Ascending aorta (tissue), 2 donors: ENCODE data around the gene LDAF1. TPM values are rescaled to one million over a fixed set of nuclear protein-coding genes. Genes with fewer than 3 reads are reported as not detected.
"Not testable (repeated sequence)": the region's sequence is repeated elsewhere in the genome, so short reads cannot be mapped to it uniquely, and the experiment has no call there.

Source experiments
- DNase-seq, 2 donors: peaks; one replicate each; pipeline ENCODE4 v3.0.0-alpha.2; 2019; ENCODE audit warnings: low spot score in 2 of 2
- H3K27ac ChIP-seq, 2 donors: fragments of 200-600 bp; sonication (generic); one replicate each; pipeline ENCODE4 v1.5.1; 2016 to 2017; ENCODE audit warnings: mild to moderate bottlenecking in 1 of 2
- H3K27me3 ChIP-seq: fragments of 200-600 bp; sonication (generic); one replicate; pipeline ENCODE4 v1.5.1; 2017
- H3K36me3 ChIP-seq, 2 donors: fragments of 200-600 bp; sonication (generic); one replicate each; pipeline ENCODE4 v1.5.1; 2016
- H3K4me1 ChIP-seq, 2 donors: fragments of 200-600 bp; sonication (generic); one replicate each; pipeline ENCODE4 v1.5.1; 2016 to 2017; ENCODE audit warnings: mild to moderate bottlenecking in 1 of 2
- H3K4me3 ChIP-seq, 2 donors: fragments of 200-600 bp; sonication (generic); one replicate each; pipeline ENCODE4 v1.5.1; 2016 to 2017; ENCODE audit warnings: mild to moderate bottlenecking in 1 of 2
- H3K9me3 ChIP-seq, 2 donors: fragments of 200-600 bp; sonication (generic); one replicate each; pipeline ENCODE4 v1.5.1; 2016
- intact Hi-C: fragments of 100-400 bp; cut with DNase I; formaldehyde crosslinking; loops from one replicate; pipeline ENCODE4 v1.15.1; 2023
- total RNA-seq: library from RNA; depleted of rRNA; stranded (reverse); fragments of >200 nt; gene quantifications from one replicate; pipeline ENCODE4 v1.1.0, GENCODE V29; 2016
- TF ChIP-seq, protein P1 (sequence below), 3 experiments: fragments of 200-600 bp in 2 of 3; fragments of 450-650 bp in 1 of 3; sonication (generic) in 2 of 3; IDR thresholded peaks; one replicate each; pipeline ENCODE4 v1.5.1; 2016 to 2019; ENCODE audit warnings: antibody characterized with exemption in 3 of 3, mild to moderate bottlenecking in 1 of 3, moderate library complexity in 1 of 3

The LDAF1 gene
- total RNA-seq, 1 donor from 2014 or later, result 23.5 TPM

GRCh38 chr16:21186326-21186691 is 27.8 kb downstream of the LDAF1 start:
- Histone ChIP-seq H3K4me3 (no peak overlapping the region), H3K27ac (no peak overlapping the region), H3K36me3 (peaks cover 13 to 15% of the 10 kb centered on the region in 2 donors), H3K4me1 (peaks cover 0 to 3% of the 10 kb centered on the region in 2 donors), H3K27me3 (no peaks in the 10 kb centered on the region), H3K9me3 (no peaks in the 10 kb centered on the region)
- intact Hi-C loops, result no loop called here
- TF ChIP-seq, protein P1, sequence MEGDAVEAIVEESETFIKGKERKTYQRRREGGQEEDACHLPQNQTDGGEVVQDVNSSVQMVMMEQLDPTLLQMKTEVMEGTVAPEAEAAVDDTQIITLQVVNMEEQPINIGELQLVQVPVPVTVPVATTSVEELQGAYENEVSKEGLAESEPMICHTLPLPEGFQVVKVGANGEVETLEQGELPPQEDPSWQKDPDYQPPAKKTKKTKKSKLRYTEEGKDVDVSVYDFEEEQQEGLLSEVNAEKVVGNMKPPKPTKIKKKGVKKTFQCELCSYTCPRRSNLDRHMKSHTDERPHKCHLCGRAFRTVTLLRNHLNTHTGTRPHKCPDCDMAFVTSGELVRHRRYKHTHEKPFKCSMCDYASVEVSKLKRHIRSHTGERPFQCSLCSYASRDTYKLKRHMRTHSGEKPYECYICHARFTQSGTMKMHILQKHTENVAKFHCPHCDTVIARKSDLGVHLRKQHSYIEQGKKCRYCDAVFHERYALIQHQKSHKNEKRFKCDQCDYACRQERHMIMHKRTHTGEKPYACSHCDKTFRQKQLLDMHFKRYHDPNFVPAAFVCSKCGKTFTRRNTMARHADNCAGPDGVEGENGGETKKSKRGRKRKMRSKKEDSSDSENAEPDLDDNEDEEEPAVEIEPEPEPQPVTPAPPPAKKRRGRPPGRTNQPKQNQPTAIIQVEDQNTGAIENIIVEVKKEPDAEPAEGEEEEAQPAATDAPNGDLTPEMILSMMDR (IDR thresholded peaks at IDR 0.05), result no peak
- DNase-seq, result no peak

DNA sequence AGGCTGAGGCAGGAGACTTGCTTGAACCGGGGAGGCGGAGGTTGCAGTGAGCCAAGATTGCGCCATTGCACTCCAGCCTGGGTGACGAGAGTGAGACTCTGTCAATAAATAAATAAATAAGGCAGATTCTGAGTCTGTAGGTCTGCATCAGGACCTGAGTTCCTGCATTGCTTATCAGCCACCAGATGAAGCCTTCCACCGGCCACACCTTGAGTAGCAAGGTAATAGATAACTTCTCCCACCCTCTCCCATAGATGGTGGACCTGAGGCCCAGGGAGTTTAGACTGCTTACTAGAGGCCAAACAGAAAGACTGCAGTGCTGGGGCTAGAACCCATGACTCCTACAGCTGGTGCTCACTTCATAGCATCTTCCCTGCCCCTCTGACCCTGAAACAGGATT is 30.8 kb downstream of the LDAF1 start:
- Histone ChIP-seq H3K4me1 (peaks cover 0 to 3% of the 10 kb centered on the region in 2 donors), H3K27me3 (no peaks in the 10 kb centered on the region), H3K36me3 (no peaks in the 10 kb centered on the region), H3K4me3 (no peak overlapping the region), H3K9me3 (no peaks in the 10 kb centered on the region), H3K27ac (no peak overlapping the region)
- intact Hi-C loops, result no loop called here
- TF ChIP-seq, protein P1 (IDR thresholded peaks at IDR 0.05), result no peak
- no peak for DNase-seq

DNA sequence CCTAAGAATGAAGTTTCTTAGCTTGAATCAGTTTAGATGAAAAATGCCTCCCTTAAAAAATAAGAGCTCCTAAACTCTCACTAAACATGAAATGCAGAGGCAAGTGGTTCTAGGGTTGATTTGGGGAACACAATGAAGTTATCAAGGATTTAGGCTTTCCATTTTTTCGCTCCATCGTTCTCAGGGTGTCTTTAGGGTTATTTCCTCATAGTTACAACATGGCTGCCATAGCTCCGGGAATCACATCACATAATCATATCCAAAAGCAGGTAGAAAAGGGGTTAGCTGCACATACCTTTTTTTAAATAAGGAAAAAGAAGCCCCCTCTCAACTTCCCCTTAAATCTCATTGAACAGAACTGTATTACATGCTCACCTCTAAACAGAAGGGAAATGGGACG is 31.5 kb downstream of the LDAF1 start:
- H3K4me1 ChIP-seq, result peaks cover 0 to 3% of the 10 kb centered on the region in 2 donors
- no peaks in the 10 kb centered on the region for H3K27me3 ChIP-seq
- intact Hi-C loops, result no loop called here
- TF ChIP-seq, protein P1 (IDR thresholded peaks at IDR 0.05), result no peak
- DNase-seq, result no peak
- H3K27ac ChIP-seq, result no peak overlapping the region
- H3K4me3 ChIP-seq, result no peak overlapping the region
- no peaks in the 10 kb centered on the region for H3K36me3 ChIP-seq
- H3K9me3 ChIP-seq, result no peaks in the 10 kb centered on the region

- no peaks in the 10 kb centered on the region for H3K36me3 ChIP-seq
- H3K9me3 ChIP-seq, result no peaks in the 10 kb centered on the region
- DNase-seq, result no peak
- no peak overlapping the region for H3K4me3 ChIP-seq
- intact Hi-C loops, result no loop called here
- H3K4me1 ChIP-seq, result peaks cover 0 to 3% of the 10 kb centered on the region in 2 donors
- no peak overlapping the region for H3K27ac ChIP-seq
- TF ChIP-seq, protein P1 (IDR thresholded peaks at IDR 0.05), result no peak
- no peaks in the 10 kb centered on the region for H3K27me3 ChIP-seq
Observed at GRCh38 chr16:21190599-21190998, 32.1 kb downstream of the LDAF1 start.

DNA sequence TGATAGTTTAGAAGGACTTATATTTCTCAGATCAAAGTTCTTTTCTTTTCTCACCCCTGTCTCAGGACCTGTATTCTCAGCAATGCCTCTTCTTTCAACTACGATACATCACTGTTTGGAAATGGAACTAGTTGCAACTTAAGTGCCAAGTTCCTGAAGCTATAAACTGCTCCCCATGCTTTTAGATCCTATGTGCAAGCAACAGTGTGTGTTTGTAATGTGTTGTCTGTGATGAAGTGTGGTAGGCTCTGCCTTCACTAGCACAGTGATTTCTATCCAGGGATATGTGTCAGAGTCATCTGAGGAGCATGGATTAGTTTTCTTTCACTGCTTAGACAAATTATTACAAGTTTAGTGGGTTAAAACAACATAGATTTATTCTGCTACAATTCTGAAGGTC is 34.5 kb downstream of the LDAF1 start:
- TF ChIP-seq, protein P1 (IDR thresholded peaks at IDR 0.05), result no peak
- no peak for DNase-seq
- H3K27me3 ChIP-seq, result no peaks in the 10 kb centered on the region
- H3K36me3 ChIP-seq, result no peaks in the 10 kb centered on the region
- no peaks in the 10 kb centered on the region for H3K9me3 ChIP-seq
- peaks cover 0 to 3% of the 10 kb centered on the region in 2 donors for H3K4me1 ChIP-seq
- H3K27ac ChIP-seq, result no peak overlapping the region
- intact Hi-C loops, result no loop called here
- no peak overlapping the region for H3K4me3 ChIP-seq

DNA sequence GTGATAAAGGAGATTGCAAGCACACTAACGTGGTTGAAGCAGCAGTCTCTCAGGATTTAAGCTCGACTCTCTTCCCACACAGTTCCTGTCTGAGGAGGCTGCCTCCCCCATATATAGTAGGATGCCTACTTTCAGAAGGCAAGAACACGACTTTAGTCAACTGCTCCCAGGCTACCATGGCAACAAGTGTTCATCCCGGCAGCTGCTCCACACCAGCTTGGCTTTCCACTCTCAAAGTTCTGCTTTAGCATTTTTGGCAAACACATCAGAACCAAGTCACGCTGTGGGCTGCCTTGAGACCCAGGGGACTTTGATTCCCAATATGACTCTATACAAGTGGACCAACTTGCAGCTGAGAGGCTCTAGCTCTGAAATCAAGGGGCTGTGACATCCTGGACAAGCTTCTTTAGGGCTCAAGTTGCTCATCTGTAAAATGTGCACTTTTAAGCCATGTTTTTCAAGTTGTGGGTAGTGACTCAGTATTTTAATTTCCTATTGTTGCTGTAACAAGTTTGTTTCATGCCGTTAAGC is 36.4 kb downstream of the LDAF1 start:
- TF ChIP-seq, protein P1 (IDR thresholded peaks at IDR 0.05), result no peak
- no peaks in the 10 kb centered on the region for H3K36me3 ChIP-seq
- intact Hi-C loops, result no loop called here
- no peak for DNase-seq
- H3K4me3 ChIP-seq, result no peak overlapping the region
- no peaks in the 10 kb centered on the region for H3K9me3 ChIP-seq
- H3K4me1 ChIP-seq, result no peaks in the 10 kb centered on the region
- no peaks in the 10 kb centered on the region for H3K27me3 ChIP-seq
- no peak overlapping the region for H3K27ac ChIP-seq

- intact Hi-C loops, H3K36me3 ChIP-seq, H3K27ac ChIP-seq, H3K9me3 ChIP-seq, DNase-seq, H3K4me1 ChIP-seq, H3K4me3 ChIP-seq, H3K27me3 ChIP-seq: not testable (repeated sequence)
Observed at GRCh38 chr16:21195330-21195729, 36.9 kb downstream of the LDAF1 start.
